ENCODE results near the gene MAPKAPK3.
"Not testable (repeated sequence)": the region's sequence is repeated elsewhere in the genome, so short reads cannot be mapped to it uniquely, and the experiment has no call there.

MAPKAPK3 gene

GRCh38 chr3:50665081-50665840 is 48.3 kb downstream of the MAPKAPK3 start:
- no peak overlapping the region for H3K4me3 ChIP-seq
- H3K27ac ChIP-seq, result no peak overlapping the region

GRCh38 chr3:50665841-50666115 is 48.8 kb downstream of the MAPKAPK3 start:
- not testable (repeated sequence) for H3K27ac ChIP-seq, H3K4me3 ChIP-seq

- Histone ChIP-seq H3K4me3 (no peak overlapping the region), H3K27ac (no peak overlapping the region)
Measured at GRCh38 chr3:50666837-50667236, 49.9 kb downstream of the MAPKAPK3 start.

- H3K4me3 ChIP-seq, result no peak overlapping the region
- H3K27ac ChIP-seq, result no peak overlapping the region
Measured at GRCh38 chr3:50671331-50671730, 54.4 kb downstream of the MAPKAPK3 start.

GRCh38 chr3:50672656-50673055 is 55.7 kb downstream of the MAPKAPK3 start:
- H3K27ac ChIP-seq, result no peak overlapping the region
- H3K4me3 ChIP-seq, result no peak overlapping the region

- H3K27ac ChIP-seq, result no peak overlapping the region
- H3K4me3 ChIP-seq, result no peak overlapping the region
Measured at GRCh38 chr3:50673931-50674330, 57.0 kb downstream of the MAPKAPK3 start.

GRCh38 chr3:50674349-50675178 is 57.6 kb downstream of the MAPKAPK3 start, which contains the start of gene DOCK3:
TSS of gene DOCK3 (plus strand) at chr3:50674927. CDS start at chr3:50675264, 337 bp downstream.
- H3K27ac ChIP-seq, result no peak within 1 kb of the TSS
- peak within 1 kb of the TSS; percentile 7 to 49 (median 37) for H3K4me3 ChIP-seq

GRCh38 chr3:50675179-50676030 is 58.5 kb downstream of the MAPKAPK3 start:
- Histone ChIP-seq H3K27ac (no peak overlapping the region), H3K4me3 (peak overlapping the region; percentile 7 to 49 (median 37))

GRCh38 chr3:50676031-50676705 is 59.2 kb downstream of the MAPKAPK3 start:
- Histone ChIP-seq H3K27ac (no peak overlapping the region), H3K4me3 (no peak overlapping the region)

GRCh38 chr3:50687127-50687751 is 70.3 kb downstream of the MAPKAPK3 start:
- no peak overlapping the region for H3K27ac ChIP-seq

GRCh38 chr3:50687916-50688315 is 71.0 kb downstream of the MAPKAPK3 start:
- Histone ChIP-seq H3K4me3 (no peak overlapping the region), H3K27ac (no peak overlapping the region)

More at GRCh38 chr3:50687127-50687751, 70.3 kb downstream of the MAPKAPK3 start:
- H3K4me3 ChIP-seq, result no peak overlapping the region

- H3K27ac ChIP-seq, H3K4me3 ChIP-seq: not testable (repeated sequence)
Measured at GRCh38 chr3:50688602-50689001, 71.7 kb downstream of the MAPKAPK3 start.

- Histone ChIP-seq H3K4me3 (no peak overlapping the region), H3K27ac (no peak overlapping the region)
Measured at GRCh38 chr3:50689558-50689957, 72.6 kb downstream of the MAPKAPK3 start.

- H3K27ac ChIP-seq, result no peak overlapping the region
Measured at GRCh38 chr3:50695031-50695430, 78.1 kb downstream of the MAPKAPK3 start.

GRCh38 chr3:50696276-50696675 is 79.3 kb downstream of the MAPKAPK3 start:
- no peak overlapping the region for H3K27ac ChIP-seq
- H3K4me3 ChIP-seq, result no peak overlapping the region

More at GRCh38 chr3:50695031-50695430, 78.1 kb downstream of the MAPKAPK3 start:
- H3K4me3 ChIP-seq, result no peak overlapping the region

GRCh38 chr3:50698269-50698668 is 81.3 kb downstream of the MAPKAPK3 start:
- H3K27ac ChIP-seq, result no peak overlapping the region
- no peak overlapping the region for H3K4me3 ChIP-seq

All from skin epidermis (tissue), 12 donors.